GM12864 (cell line): ENCODE results near the gene PIERCE2.
"Not testable (repeated sequence)": the region's sequence is repeated elsewhere in the genome, so short reads cannot be mapped to it uniquely, and the experiment has no call there.

ENCODE experiments used
- DNase-seq: peaks from one replicate; pipeline ENCODE4 v3.0.0-alpha.2; 2011; ENCODE audit warnings: low read depth
- H3K4me3 ChIP-seq: 2 replicates; pipeline ENCODE4 v1.5.1; 2011; ENCODE audit warnings: mild to moderate bottlenecking, low read depth, low read length, control low read depth
- CTCF ChIP-seq: IDR thresholded peaks from 2 replicates; pipeline ENCODE4 v1.5.1; 2011; ENCODE audit warnings: low read depth, mild to moderate bottlenecking, moderate library complexity, low read length, control low read depth, inconsistent platforms; ENCODE audit errors: missing control alignments

Gene PIERCE2

GRCh38 chr15:55379095-55379494, 29.2 kb upstream of the PIERCE2 start:
- no peak for TF ChIP-seq CTCF
- no peak overlapping the region for H3K4me3 ChIP-seq
- no peak for DNase-seq

- DNase-seq: no peak
- no peak for TF ChIP-seq CTCF
- H3K4me3 ChIP-seq: no peak overlapping the region
Measured at GRCh38 chr15:55381595-55381994, 26.7 kb upstream of the PIERCE2 start.

- no peak overlapping the region for H3K4me3 ChIP-seq
- DNase-seq: no peak
- no peak for TF ChIP-seq CTCF
Measured at GRCh38 chr15:55383687-55384086, 24.6 kb upstream of the PIERCE2 start.

GRCh38 chr15:55387027-55387426, 21.3 kb upstream of the PIERCE2 start:
- no peak for TF ChIP-seq CTCF
- DNase-seq: no peak
- no peak overlapping the region for H3K4me3 ChIP-seq

DNA sequence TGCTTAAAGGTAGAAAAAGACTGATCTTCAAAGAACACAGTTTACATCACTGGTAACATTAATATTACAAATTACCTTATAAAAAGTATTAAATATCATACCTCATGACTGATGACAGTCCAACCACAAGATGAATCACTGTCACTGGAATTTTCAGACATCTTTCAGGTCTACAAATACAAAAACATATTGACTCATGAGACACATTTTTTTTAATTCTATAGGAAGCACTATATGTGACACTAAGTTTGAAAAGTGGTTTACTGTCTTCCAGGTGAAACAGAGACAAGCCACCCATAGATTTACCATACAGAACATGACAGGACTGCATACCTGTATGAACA, 19.1 kb upstream of the PIERCE2 start:
- no peak for DNase-seq
- TF ChIP-seq CTCF: no peak
- H3K4me3 ChIP-seq: no peak overlapping the region

GRCh38 chr15:55394694-55395093, 13.6 kb upstream of the PIERCE2 start:
- no peak for DNase-seq
- TF ChIP-seq CTCF: no peak
- H3K4me3 ChIP-seq: no peak overlapping the region

DNA sequence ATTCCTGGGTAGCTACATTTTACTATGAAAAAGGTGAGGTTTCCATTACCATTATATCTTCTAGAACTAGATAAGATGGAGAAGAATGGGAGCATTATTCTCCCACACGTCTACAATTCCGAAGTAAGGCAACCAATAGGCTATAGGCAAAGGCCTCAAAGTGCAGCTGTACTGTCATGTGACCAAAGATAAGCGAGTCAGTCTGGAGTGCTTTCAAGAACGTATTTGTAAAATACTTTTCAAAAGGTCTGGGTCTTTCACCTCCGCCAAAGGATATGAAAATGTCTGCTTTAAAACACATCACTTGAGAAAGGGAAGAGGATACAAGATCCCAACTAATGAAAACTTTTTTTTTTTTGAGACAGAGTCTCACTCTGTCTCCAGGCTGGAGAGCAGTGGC, 10.1 kb upstream of the PIERCE2 start:
- TF ChIP-seq CTCF: no peak
- H3K4me3 ChIP-seq: no peak overlapping the region
- DNase-seq: no peak

DNA sequence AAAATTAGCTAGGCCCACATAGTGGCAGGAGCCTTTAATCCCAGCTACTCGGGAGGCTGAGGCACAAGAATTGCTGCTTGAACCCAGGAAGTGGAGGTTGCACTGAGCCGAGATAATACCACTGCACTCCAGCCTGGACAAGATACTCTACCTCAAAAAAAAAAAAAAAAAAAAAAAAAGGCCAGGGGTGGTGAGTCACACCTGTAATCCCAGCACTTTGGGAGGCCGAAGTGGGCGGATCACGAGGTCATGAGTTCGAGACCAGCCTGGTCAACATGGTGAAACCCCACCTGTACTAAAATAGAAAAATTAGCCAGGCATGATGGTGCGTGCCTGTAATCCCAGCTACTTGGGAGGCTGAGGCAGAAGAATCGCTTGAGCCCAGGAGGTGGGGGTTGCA, 8.2 kb upstream of the PIERCE2 start:
- DNase-seq: not testable (repeated sequence)

More for the DNA sequence above, 8.2 kb upstream of the PIERCE2 start:
- H3K4me3 ChIP-seq: not testable (repeated sequence)
